Measurements from ENCODE around the gene SHC3. TPM values are rescaled to one million over a fixed set of nuclear protein-coding genes. Genes with fewer than 3 reads are reported as not detected.

The SHC3 gene
- total RNA-seq, 4 donors from 2014 or later, result 1.1 to 4.7 (median 2.5) TPM

DNA sequence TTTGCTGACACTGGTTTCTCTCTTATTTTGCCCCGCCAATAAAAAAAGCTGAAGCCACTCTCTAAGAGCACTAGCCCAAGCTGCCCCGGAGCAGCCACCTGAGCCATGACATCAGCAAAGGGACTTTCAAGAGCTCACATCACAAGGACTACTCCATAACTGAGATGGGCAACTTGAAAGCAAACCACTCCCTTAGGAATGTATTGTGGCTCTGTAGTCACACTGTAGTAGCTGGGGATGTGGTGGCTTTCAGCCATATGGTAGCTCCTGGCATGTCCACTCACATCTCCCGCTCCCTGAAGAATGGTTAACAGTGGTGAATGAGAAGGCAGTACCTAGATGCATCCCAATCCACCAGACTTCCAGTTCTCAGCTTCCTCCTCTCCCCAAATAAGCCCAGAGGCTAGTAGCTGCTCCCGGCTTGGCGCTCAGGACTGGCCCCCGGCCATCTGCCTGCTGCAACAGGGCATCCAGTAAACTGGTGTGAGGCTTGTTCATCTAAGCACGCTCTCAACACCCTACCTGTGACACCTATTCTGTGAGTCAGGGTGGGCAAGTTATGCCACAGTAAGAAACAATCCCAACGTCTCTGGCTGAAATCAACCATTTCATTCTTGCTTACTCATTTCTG, 123.6 kb downstream of the SHC3 start:
- TF ChIP-seq, protein P1, sequence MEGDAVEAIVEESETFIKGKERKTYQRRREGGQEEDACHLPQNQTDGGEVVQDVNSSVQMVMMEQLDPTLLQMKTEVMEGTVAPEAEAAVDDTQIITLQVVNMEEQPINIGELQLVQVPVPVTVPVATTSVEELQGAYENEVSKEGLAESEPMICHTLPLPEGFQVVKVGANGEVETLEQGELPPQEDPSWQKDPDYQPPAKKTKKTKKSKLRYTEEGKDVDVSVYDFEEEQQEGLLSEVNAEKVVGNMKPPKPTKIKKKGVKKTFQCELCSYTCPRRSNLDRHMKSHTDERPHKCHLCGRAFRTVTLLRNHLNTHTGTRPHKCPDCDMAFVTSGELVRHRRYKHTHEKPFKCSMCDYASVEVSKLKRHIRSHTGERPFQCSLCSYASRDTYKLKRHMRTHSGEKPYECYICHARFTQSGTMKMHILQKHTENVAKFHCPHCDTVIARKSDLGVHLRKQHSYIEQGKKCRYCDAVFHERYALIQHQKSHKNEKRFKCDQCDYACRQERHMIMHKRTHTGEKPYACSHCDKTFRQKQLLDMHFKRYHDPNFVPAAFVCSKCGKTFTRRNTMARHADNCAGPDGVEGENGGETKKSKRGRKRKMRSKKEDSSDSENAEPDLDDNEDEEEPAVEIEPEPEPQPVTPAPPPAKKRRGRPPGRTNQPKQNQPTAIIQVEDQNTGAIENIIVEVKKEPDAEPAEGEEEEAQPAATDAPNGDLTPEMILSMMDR (IDR thresholded peaks at IDR 0.05; ENCODE audit: low read depth), result no peak

DNA sequence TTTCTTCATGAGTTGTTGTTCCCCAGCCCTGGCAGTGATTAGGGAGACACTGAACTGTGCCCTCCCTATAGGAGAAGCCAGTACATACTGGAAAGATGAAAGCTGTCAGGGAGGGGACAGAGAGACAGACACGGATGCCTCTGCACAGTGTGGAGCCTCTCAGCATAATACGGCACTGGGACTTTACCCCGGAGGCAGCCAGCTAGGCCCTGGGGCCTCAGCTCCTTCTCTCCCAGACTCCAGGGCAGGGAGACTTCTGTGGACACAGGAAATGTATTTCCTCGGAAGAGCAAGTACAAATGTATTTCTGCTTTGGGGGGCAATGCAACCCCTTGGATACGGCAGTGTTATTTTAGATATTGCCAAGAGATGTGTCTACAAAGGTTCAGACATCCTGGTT, 125.3 kb downstream of the SHC3 start:
- TF ChIP-seq, protein P1 (IDR thresholded peaks at IDR 0.05; ENCODE audit: low read depth), result no peak

DNA sequence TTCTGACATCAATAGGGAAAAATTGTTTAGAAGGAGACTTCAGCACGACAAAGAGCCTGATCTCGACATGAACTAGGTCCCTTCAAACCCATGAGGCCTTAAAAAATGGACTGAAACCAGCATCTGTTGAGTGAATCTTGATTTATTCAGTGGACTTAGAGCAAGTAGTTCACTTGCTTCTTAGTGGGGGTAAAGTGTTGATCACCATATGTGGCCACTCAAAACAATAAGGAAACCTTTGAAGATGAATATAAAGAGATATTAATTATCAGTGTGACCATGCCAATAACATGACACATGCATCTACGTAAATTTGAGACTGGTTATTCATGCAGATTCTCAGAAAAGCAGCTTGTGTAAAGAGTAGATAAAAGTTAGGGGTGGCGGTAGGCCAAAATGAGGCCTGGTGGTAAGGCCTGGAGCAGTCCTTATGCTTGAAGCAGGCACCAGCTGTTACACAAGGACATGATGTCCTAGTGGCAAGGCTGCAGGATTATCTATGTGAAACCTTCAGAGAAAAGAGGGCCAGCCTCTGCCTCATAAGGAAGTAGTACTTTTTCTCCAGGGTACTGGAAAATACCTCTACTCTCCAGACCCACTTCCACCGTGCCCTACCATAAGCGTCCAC, 126.0 kb downstream of the SHC3 start:
- TF ChIP-seq, protein P1 (IDR thresholded peaks at IDR 0.05; ENCODE audit: low read depth), result no peak

DNA sequence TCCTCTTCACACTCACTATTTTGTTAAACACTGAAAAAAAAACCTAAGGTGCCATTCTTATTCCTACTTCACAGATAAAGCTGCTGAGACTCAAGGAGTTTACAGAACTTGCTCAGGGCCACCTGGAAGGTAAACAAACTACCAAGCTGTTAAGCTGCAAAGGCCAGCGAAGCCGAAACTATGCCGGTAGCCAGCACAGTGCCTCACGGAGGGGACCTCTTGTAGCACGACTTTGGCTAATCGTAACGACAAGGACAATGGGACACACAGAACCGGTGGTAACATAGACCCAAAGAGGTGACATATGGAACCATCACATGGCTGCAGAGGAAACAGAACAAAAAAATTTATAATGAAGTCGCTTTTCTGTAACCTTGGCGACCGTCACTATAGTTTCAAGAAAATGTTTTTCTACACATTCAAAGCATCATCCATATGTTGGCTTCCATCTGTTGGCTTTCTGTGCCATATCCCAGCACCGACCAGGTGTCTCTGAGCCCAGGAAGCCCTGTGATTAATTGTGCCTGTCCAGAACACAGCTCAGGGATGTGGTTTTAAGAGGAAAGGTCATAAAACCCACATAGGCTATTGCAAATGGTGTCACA, 127.1 kb downstream of the SHC3 start:
- TF ChIP-seq, protein P1 (IDR thresholded peaks at IDR 0.05; ENCODE audit: low read depth), result no peak

DNA sequence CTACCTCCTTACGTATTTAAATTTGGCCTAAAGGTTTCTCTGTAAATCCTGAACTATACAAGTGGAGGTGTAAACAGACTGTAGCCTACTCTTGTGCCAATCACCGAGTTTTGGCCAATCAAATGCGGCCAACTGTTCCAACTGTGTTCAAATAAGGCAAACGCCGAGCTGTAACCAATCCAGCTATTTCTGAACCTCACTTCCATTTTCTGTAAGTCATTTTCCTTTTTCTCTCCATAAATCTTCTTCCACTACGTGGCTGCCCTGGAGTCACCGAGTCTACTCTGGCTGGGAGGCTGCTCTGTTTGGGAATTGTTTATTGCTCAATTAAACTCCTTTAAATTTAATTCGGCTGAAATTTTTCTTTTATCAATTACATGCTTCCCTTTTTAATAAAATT, 129.0 kb downstream of the SHC3 start:
- TF ChIP-seq, protein P1 (IDR thresholded peaks at IDR 0.05; ENCODE audit: low read depth), result no peak

DNA sequence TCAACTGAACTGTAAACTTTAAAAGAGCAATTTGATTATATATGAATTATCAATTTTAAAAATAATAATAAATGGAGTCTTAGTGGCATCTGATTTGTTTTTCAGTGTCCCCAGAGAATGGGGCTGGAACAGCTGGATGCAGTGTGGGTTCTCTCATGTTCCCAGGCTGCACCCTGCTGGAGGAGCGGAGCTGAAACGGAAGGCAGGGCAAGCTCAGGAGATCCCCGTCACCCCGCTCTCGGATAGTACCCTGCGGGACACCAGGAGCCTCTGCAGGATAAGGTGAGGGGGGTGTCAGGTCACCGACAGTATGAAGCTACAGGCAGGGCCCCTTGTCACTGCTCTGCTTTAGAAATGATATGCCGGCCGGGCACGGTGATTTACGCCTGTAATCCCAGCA, 130.0 kb downstream of the SHC3 start:
- TF ChIP-seq, protein P1 (IDR thresholded peaks at IDR 0.05; ENCODE audit: low read depth), result no peak

DNA sequence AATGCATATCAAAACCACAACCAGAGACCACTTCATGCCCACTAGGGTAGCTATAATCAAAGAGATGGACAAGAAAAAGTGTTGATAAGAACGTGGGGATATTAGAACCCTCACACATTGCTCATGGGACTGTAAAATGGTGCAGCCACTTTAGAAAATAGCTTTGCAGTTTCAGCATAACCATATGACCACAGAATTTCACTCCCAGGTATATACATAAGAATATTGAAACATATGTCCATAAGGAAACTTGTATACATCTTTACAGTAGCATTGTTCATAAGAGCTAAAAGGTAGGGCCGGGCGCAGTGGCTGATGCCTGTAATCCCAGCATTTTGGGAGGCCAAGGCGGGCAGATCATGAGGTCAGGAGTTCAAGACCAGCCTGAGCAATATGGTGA, 131.0 kb downstream of the SHC3 start:
- TF ChIP-seq, protein P1 (IDR thresholded peaks at IDR 0.05; ENCODE audit: low read depth), result no peak
